Naive thymus-derived CD8-positive, alpha-beta T cell (primary cell): ENCODE results near the gene PSD2. TPM values are rescaled to one million over a fixed set of nuclear protein-coding genes. Genes with fewer than 3 reads are reported as not detected.
A peak's percentile ranks its signal among the peaks of the same experiment; 100 is the strongest.

Source experiments
- ATAC-seq, 2 donors: fragments of 150-1000 bp; cut with Tn5 transposase in 1 of 2; sonication (Bioruptor Pico), chemical (Tn5 transposase) in 1 of 2; 1 replicate in 1 of 2; 2 replicates in 1 of 2; pipeline ENCODE4 v1.10.0; 2021; ENCODE audit warnings: mild to moderate bottlenecking in 2 of 2, moderate library complexity in 2 of 2
- POLR2A ChIA-PET: fragments of 350-600 bp; sonication (Branson Sonifier 250); formaldehyde crosslinking; loops from one replicate; lab custom pipeline; 2021; ENCODE audit warnings: antibody characterized with exemption; lab: Charles Lee
- DNase-seq, 10 donors: peaks; one replicate each; pipeline versions ENCODE4 v3.0.0 to v3.0.0-alpha.2; 2020 to 2022
- H3K27ac Mint-ChIP-seq, 10 donors: one replicate each; pipeline ENCODE4 v1.8.0; 2020 to 2022; ENCODE audit warnings: mild to moderate bottlenecking in 10 of 10, mixed read lengths in 10 of 10, moderate library complexity in 4 of 10, inconsistent platforms in 1 of 10
- H3K27me3 Mint-ChIP-seq, 5 donors: one replicate each; pipeline ENCODE4 v1.8.0; 2021 to 2022; ENCODE audit warnings: mixed read lengths in 5 of 5
- H3K36me3 Mint-ChIP-seq, 3 donors: one replicate each; pipeline ENCODE4 v1.8.0; 2020 to 2022; ENCODE audit warnings: mixed read lengths in 3 of 3, mild to moderate bottlenecking in 2 of 3, inconsistent platforms in 1 of 3
- H3K4me1 Mint-ChIP-seq, 4 donors: one replicate each; pipeline ENCODE4 v1.8.0; 2021 to 2022; ENCODE audit warnings: mixed read lengths in 4 of 4
- H3K4me3 Mint-ChIP-seq, 10 donors: one replicate each; pipeline ENCODE4 v1.8.0; 2020 to 2022; ENCODE audit warnings: mild to moderate bottlenecking in 10 of 10, mixed read lengths in 10 of 10, moderate library complexity in 6 of 10, inconsistent platforms in 1 of 10
- H3K9me3 Mint-ChIP-seq, 9 donors: one replicate each; pipeline ENCODE4 v1.8.0; 2020 to 2022; ENCODE audit warnings: mixed read lengths in 9 of 9, mild to moderate bottlenecking in 3 of 9, inconsistent platforms in 1 of 9, moderate library complexity in 1 of 9
- polyA plus RNA-seq, 3 donors: library from polyadenylated mRNA; unstranded; fragments of 300-500 nt; fragmentation: Illumina TruSeq; gene quantifications; one replicate each; pipeline ENCODE4 v1.2.3, GENCODE V29; 2021
- total RNA-seq, 8 experiments: library from RNA in 2 of 8; stranded (reverse) in 2 of 8; gene quantifications; one replicate each; pipeline ENCODE4 v1.2.3 and lab custom pipeline; 2021 to 2026

The PSD2 gene
- total and polyA plus RNA-seq, 5 experiments from 2014 or later = 0.08 to 0.19 (median 0.08) TPM; not detected in 2

GRCh38 chr5:139861021-139861888 lies 65.6 kb downstream of the PSD2 start:
- H3K4me3 Mint-ChIP-seq = no peak overlapping the region
- POLR2A ChIA-PET = no interaction called here
- no peaks in the 10 kb centered on the region for H3K9me3 Mint-ChIP-seq
- DNase-seq = no peak
- H3K27ac Mint-ChIP-seq = no peak overlapping the region
- no peaks in the 10 kb centered on the region for H3K4me1 Mint-ChIP-seq
- peaks cover 1 to 12% (median 7%) of the 10 kb centered on the region in 5 donors for H3K27me3 Mint-ChIP-seq
- no peak for ATAC-seq
- no peaks in the 10 kb centered on the region for H3K36me3 Mint-ChIP-seq

DNA sequence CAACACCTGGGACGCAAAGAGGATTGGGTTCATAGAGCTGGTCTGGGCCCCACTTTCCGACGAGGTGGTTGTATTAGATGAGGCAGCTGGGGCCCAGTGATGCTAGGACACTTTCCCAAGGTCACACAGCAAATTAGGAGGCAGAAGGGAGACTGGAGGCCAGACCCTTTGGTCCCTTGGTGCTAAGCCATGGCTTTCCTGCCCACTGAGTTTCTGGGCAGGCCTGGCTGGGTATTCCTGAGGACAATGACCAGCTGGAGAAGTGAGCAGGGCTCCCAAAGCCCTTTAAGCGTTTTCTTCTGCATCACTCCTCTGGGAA lies 66.2 kb downstream of the PSD2 start:
- Mint-ChIP-seq H3K4me1 (no peaks in the 10 kb centered on the region), H3K36me3 (no peaks in the 10 kb centered on the region), H3K9me3 (no peaks in the 10 kb centered on the region), H3K4me3 (no peak overlapping the region), H3K27me3 (peaks cover 2 to 12% (median 12%) of the 10 kb centered on the region in 5 donors), H3K27ac (no peak overlapping the region)
- POLR2A ChIA-PET = no interaction called here
- DNase-seq (no peak), ATAC-seq (no peak)

DNA sequence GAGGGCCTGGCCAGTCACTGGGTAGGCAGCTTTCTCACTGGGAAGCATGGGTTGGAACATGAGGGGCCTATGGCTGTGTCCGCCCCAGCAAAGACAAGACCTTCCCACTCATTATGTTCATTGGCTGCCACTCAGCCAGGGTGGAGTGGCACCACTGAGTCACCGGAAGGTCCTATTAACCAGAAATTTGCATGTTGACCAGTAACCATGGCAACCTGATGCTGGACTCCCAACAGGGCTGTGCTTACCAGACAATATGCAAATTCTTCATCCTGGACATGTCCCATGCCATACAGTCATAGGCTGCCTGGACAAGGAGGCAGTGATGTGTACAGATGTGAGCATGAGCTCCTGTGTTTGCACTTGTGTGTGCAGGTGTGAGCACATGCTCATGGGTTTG lies 66.7 kb downstream of the PSD2 start:
- no peaks in the 10 kb centered on the region for H3K9me3 Mint-ChIP-seq
- POLR2A ChIA-PET = no interaction called here
- no peak for DNase-seq

DNA sequence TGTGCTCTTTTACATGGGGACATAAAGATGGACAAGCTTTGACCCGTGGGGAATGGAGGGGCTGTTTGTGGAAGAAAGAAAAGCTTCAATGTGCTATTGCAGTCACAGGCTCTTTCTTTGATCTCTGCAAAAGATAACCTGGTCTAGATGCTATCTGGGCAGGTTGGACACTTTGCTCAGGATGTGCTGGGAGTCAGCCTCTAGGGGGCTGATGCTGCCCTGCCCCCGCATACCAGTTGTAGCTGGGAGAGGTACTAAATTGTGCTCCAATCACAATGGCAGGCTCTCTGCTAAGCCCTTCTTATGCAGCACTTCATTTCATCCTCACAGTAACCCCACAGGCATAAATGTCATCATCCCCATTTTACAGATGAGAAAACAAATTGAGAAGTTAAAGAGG lies 67.2 kb downstream of the PSD2 start:
- no peak overlapping the region for H3K27ac Mint-ChIP-seq
- H3K36me3 Mint-ChIP-seq = no peaks in the 10 kb centered on the region
- peaks cover 4 to 15% (median 12%) of the 10 kb centered on the region in 5 donors for H3K27me3 Mint-ChIP-seq
- H3K4me3 Mint-ChIP-seq = no peak overlapping the region
- DNase-seq = no peak
- no peak for ATAC-seq
- POLR2A ChIA-PET = interaction anchor here (1.2 kb wide), 1 partner anchor 14 kb away, joined by 3 read pairs; no protein-coding TSS in a partner anchor
- H3K4me1 Mint-ChIP-seq = no peaks in the 10 kb centered on the region
- H3K9me3 Mint-ChIP-seq = no peaks in the 10 kb centered on the region

More for the DNA sequence above, 66.7 kb downstream of the PSD2 start:
- no peaks in the 10 kb centered on the region for H3K36me3 Mint-ChIP-seq
- peaks cover 4 to 15% (median 12%) of the 10 kb centered on the region in 5 donors for H3K27me3 Mint-ChIP-seq
- H3K4me1 Mint-ChIP-seq = no peaks in the 10 kb centered on the region
- H3K4me3 Mint-ChIP-seq = no peak overlapping the region
- no peak for ATAC-seq
- no peak overlapping the region for H3K27ac Mint-ChIP-seq

DNA sequence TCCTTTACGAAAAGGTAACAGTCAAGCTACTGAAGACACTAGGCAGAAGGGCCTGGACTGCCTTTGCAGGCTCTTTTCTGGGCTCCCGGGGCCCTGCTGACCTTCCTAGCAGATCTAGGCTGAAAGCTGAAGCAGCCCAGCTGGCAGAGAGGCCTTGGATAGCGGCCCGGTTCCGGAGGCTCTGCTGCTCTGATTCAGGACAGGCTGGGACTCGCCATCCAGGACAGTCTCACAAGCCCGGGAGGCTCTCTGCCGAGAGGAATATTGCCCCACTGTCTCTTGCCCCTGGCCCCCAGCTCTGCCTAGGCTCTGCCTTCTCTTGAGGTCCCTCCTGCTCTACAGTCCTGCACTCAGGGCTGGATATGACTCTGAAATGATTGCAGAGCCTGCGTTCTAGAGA lies 67.8 kb downstream of the PSD2 start:
- H3K4me3 Mint-ChIP-seq = no peak overlapping the region
- no peaks in the 10 kb centered on the region for H3K9me3 Mint-ChIP-seq
- no peaks in the 10 kb centered on the region for H3K4me1 Mint-ChIP-seq
- ATAC-seq = no peak
- DNase-seq = no peak
- POLR2A ChIA-PET = interaction anchor here (1.2 kb wide), 1 partner anchor 14 kb away, joined by 3 read pairs; no protein-coding TSS in a partner anchor
- no peaks in the 10 kb centered on the region for H3K36me3 Mint-ChIP-seq
- H3K27ac Mint-ChIP-seq = peak overlapping the region in 1 of 10 donors; percentile 81
- peaks cover 4 to 17% (median 14%) of the 10 kb centered on the region in 5 donors for H3K27me3 Mint-ChIP-seq

DNA sequence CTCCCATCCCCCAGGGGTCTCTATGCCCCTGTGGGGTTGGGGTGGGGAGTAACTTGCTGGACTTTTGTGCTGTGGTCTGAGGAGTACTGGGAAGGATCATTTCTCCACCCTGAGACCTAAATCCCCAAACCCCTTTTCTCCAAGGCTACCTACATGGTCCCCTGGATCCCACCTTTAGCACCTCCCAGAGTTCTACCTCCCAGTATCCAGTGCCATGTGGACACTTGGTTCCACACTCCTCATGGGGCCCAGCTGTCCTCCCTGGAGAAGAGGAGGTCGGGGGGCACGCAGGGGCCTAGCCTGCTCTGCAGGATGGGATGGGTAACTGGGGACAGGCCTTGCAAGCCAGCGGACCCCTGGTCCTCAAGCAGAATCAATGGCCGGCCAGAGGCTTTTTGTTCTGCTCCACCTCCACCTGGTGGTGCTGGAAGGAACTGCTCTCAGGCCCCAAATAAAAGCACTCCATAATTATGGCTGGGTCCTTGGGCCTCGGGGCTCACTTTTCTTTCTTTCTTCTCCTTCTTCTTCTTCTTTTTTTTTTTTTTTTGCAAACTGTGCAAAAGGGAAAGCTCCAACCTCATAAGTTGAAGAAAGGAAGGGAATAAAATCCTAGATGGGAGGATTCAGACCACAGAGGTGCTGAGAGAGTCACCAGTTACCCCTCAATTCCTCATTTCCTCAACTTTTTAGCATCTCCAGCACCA lies 68.4 kb downstream of the PSD2 start:
- no peaks in the 10 kb centered on the region for H3K9me3 Mint-ChIP-seq
- POLR2A ChIA-PET = interaction anchor here (1.2 kb wide), 1 partner anchor 15 kb away, joined by 3 read pairs; no protein-coding TSS in a partner anchor
- no peaks in the 10 kb centered on the region for H3K4me1 Mint-ChIP-seq

DNA sequence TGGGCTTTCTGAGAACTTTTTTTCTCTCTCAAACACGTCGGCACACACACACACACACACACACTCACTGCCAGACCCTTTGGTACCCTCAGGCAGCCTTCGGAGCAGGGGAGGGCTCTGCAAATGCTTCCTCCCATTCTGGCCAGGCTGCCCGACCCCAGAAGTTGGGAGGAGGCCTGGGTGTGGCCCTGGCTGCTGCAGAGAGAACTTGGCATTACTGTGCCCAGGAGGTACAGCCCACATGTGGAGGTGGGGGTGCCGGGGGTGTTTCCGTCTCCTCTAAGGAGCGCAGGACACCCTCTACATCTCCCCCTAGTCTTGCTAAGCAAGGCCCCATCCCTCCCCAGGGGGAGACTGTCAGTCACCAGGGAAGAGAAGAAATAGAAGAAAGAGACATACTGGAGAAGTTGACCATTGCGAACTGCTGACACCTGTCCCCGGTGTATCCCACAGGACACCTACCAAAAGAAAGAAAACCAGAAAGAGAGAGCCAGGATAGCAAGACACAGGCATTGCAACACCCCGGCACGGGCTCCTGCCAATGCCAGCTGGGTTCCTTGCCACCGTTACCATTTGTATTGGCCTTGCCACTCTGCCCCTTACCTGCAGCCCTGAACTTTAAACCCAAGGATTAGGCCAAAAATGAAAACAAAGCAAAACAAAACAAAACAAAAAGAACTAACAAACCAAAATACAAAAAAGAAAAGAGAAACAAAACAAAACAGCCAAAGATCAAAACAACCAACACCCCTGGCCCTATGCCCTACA lies 69.3 kb downstream of the PSD2 start:
- H3K4me1 Mint-ChIP-seq = no peaks in the 10 kb centered on the region
- no peak overlapping the region for H3K27ac Mint-ChIP-seq
- no peaks in the 10 kb centered on the region for H3K9me3 Mint-ChIP-seq
- H3K27me3 Mint-ChIP-seq = peaks cover 4 to 22% (median 15%) of the 10 kb centered on the region in 5 donors
- ATAC-seq (no peak), DNase-seq (no peak)
- no peaks in the 10 kb centered on the region for H3K36me3 Mint-ChIP-seq
- H3K4me3 Mint-ChIP-seq = no peak overlapping the region
- POLR2A ChIA-PET = no interaction called here

More for the DNA sequence above, 68.4 kb downstream of the PSD2 start:
- peak overlapping the region in 2 of 10 donors; percentile 43 to 81 for H3K27ac Mint-ChIP-seq
- DNase-seq = peak; percentile 15 to 74 (median 43)
- no peaks in the 10 kb centered on the region for H3K36me3 Mint-ChIP-seq
- peak; percentile 68 to 69 for ATAC-seq
- peaks cover 4 to 22% (median 15%) of the 10 kb centered on the region in 5 donors for H3K27me3 Mint-ChIP-seq
- H3K4me3 Mint-ChIP-seq = no peak overlapping the region

GRCh38 chr5:139867109-139867508 lies 71.5 kb downstream of the PSD2 start:
- Mint-ChIP-seq H3K36me3 (no peaks in the 10 kb centered on the region), H3K27ac (no peak overlapping the region), H3K9me3 (no peaks in the 10 kb centered on the region), H3K27me3 (peaks cover 4 to 22% (median 12%) of the 10 kb centered on the region in 5 donors), H3K4me1 (no peaks in the 10 kb centered on the region), H3K4me3 (no peak overlapping the region)
- ATAC-seq = no peak
- DNase-seq = no peak
- POLR2A ChIA-PET = no interaction called here

GRCh38 chr5:139867581-139867980 lies 72.0 kb downstream of the PSD2 start:
- Mint-ChIP-seq H3K27me3 (peaks cover 4 to 22% (median 12%) of the 10 kb centered on the region in 5 donors), H3K36me3 (no peaks in the 10 kb centered on the region), H3K27ac (no peak overlapping the region), H3K9me3 (no peaks in the 10 kb centered on the region), H3K4me1 (no peaks in the 10 kb centered on the region), H3K4me3 (no peak overlapping the region)
- no peak for DNase-seq
- no peak for ATAC-seq
- POLR2A ChIA-PET = no interaction called here

GRCh38 chr5:139869042-139869790 lies 73.6 kb downstream of the PSD2 start:
- peaks cover 4 to 31% (median 13%) of the 10 kb centered on the region in 5 donors for H3K27me3 Mint-ChIP-seq
- POLR2A ChIA-PET = no interaction called here
- DNase-seq = no peak
- H3K4me1 Mint-ChIP-seq = no peaks in the 10 kb centered on the region
- no peaks in the 10 kb centered on the region for H3K36me3 Mint-ChIP-seq
- no peaks in the 10 kb centered on the region for H3K9me3 Mint-ChIP-seq
- no peak for ATAC-seq
- no peak overlapping the region for H3K4me3 Mint-ChIP-seq
- no peak overlapping the region for H3K27ac Mint-ChIP-seq

- Mint-ChIP-seq H3K27me3 (peaks cover 9 to 29% (median 19%) of the 10 kb centered on the region in 5 donors), H3K4me3 (no peak overlapping the region), H3K36me3 (peaks cover 0 to 3% (median 0%) of the 10 kb centered on the region in 3 donors), H3K27ac (no peak overlapping the region), H3K9me3 (peaks cover 0 to 3% (median 0%) of the 10 kb centered on the region in 9 donors), H3K4me1 (no peaks in the 10 kb centered on the region)
- no peak for ATAC-seq
- DNase-seq = no peak
- POLR2A ChIA-PET = no interaction called here
Observed at GRCh38 chr5:139870677-139871076, 75.1 kb downstream of the PSD2 start.

- H3K27ac Mint-ChIP-seq = no peak overlapping the region
- ATAC-seq (no peak), DNase-seq (no peak)
- POLR2A ChIA-PET = no interaction called here
- peaks cover 0 to 9% (median 2%) of the 10 kb centered on the region in 3 donors for H3K36me3 Mint-ChIP-seq
- peaks cover 9 to 29% (median 19%) of the 10 kb centered on the region in 5 donors for H3K27me3 Mint-ChIP-seq
- H3K4me3 Mint-ChIP-seq = no peak overlapping the region
- H3K4me1 Mint-ChIP-seq = peaks cover 0 to under 1% (median 0%) of the 10 kb centered on the region in 4 donors
- H3K9me3 Mint-ChIP-seq = peaks cover 0 to 11% (median 0%) of the 10 kb centered on the region in 9 donors
Observed at GRCh38 chr5:139871614-139872013, 76.0 kb downstream of the PSD2 start.
